HG03139 (cell line): ENCODE measurements around the gene APBB2.

Source experiments
- ATAC-seq: cut with Tn5 transposase; IDR thresholded peaks from one replicate; pipeline ENCODE4 v1.9.1; 2021; ENCODE audit not compliant: unreplicated experiment

Gene APBB2

GRCh38 chr4:41196633-41197332 is 17.6 kb downstream of the APBB2 start:
- no peak for ATAC-seq

- ATAC-seq = no peak
Measured at GRCh38 chr4:41192136-41192535, 22.2 kb downstream of the APBB2 start.

- ATAC-seq = no peak
Measured at GRCh38 chr4:41189666-41190065, 24.7 kb downstream of the APBB2 start.

GRCh38 chr4:41189076-41189475 is 25.3 kb downstream of the APBB2 start:
- no peak for ATAC-seq

- ATAC-seq = no peak
Measured at GRCh38 chr4:41185614-41186592, 28.4 kb downstream of the APBB2 start.

- no peak for ATAC-seq
Measured at GRCh38 chr4:41184009-41184408, 30.3 kb downstream of the APBB2 start.

- no peak for ATAC-seq
Measured at GRCh38 chr4:41183021-41183553, 31.3 kb downstream of the APBB2 start.

GRCh38 chr4:41181037-41181436 is 33.3 kb downstream of the APBB2 start:
- no peak for ATAC-seq

GRCh38 chr4:41179498-41180195 is 34.7 kb downstream of the APBB2 start:
- ATAC-seq = no peak

- ATAC-seq = no peak
Measured at GRCh38 chr4:41178372-41179370, 35.7 kb downstream of the APBB2 start.

GRCh38 chr4:41177016-41177415 is 37.3 kb downstream of the APBB2 start:
- ATAC-seq = no peak

GRCh38 chr4:41176340-41176739 is 38.0 kb downstream of the APBB2 start:
- no peak for ATAC-seq

- no peak for ATAC-seq
Measured at GRCh38 chr4:41175794-41176193, 38.5 kb downstream of the APBB2 start.

GRCh38 chr4:41174444-41174843 is 39.9 kb downstream of the APBB2 start:
- no peak for ATAC-seq

- ATAC-seq = no peak
Measured at GRCh38 chr4:41172786-41173185, 41.6 kb downstream of the APBB2 start.

- ATAC-seq = no peak
Measured at GRCh38 chr4:41169256-41169800, 45.0 kb downstream of the APBB2 start.

GRCh38 chr4:41167191-41167590 is 47.2 kb downstream of the APBB2 start:
- ATAC-seq = no peak

GRCh38 chr4:41164405-41164804 is 49.9 kb downstream of the APBB2 start:
- ATAC-seq = no peak

- no peak for ATAC-seq
Measured at GRCh38 chr4:41161355-41161754, 53.0 kb downstream of the APBB2 start.

- ATAC-seq = no peak
Measured at GRCh38 chr4:41160856-41161255, 53.5 kb downstream of the APBB2 start.
